K562 (cell line): Measurements from ENCODE around the gene FAM234B. TPM values are rescaled to one million over a fixed set of nuclear protein-coding genes. Genes with fewer than 3 reads are reported as not detected.

Experiments
- ATAC-seq: fragments of 200-7000 bp; cut with Tn5 transposase; 3 replicates; pipeline ENCODE4 v1.9.1; 2020; ENCODE audit warnings: moderate library complexity
- BruUV-seq: library from RNA; stranded (reverse); fragments of 400-500 nt; replicated peaks from 2 replicates; lab custom pipeline; 2021; lab: Mats Ljungman, UMichigan
- CTCF ChIA-PET: fragments of 300-600 bp; formaldehyde crosslinking; extraction: SDS; loops from one replicate; lab custom pipeline; 2021; ENCODE audit warnings: low intra/inter-chr PET ratio; lab: Yijun Ruan, JAX
- POLR2A ChIA-PET: fragments of 300-600, 350-650 bp; sonication (Branson Sonifier 250); formaldehyde crosslinking; extraction: SDS; loops from one replicate; lab custom pipeline; 2021; ENCODE audit warnings: antibody characterized with exemption, inconsistent platforms; lab: Yijun Ruan, JAX
- DNase-seq, 4 experiments: peaks; one replicate each; pipeline versions ENCODE4 v3.0.0 to v3.0.0-alpha.2; 2011 to 2018; ENCODE audit warnings: low spot score in 3 of 4, mixed read lengths in 3 of 4; ENCODE audit errors: extremely low read depth in 1 of 4
- FAIRE-seq: peaks from 2 replicates; lab custom pipeline; 2011; peaks lifted over from hg19 to GRCh38; lab: Jason Lieb, UNC
- H2AFZ ChIP-seq: 2 replicates; pipeline ENCODE4 v1.6.0; 2011; ENCODE audit warnings: low read depth, low read length, control low read depth, inconsistent platforms
- H3K27ac ChIP-seq: fragments of 200-600 bp; 3 replicates; pipeline ENCODE4 v1.8.0; 2011; ENCODE audit warnings: low read depth, mild to moderate bottlenecking, control low read depth, inconsistent platforms, low read length, moderate library complexity, mixed read lengths; ENCODE audit errors: extremely low read depth
- H3K27me3 ChIP-seq, 2 experiments: fragments of 300-600 bp in 1 of 2; 2 replicates in 1 of 2; 3 replicates in 1 of 2; pipeline versions ENCODE4 v1.6.0 to v1.8.0; 2011; ENCODE audit warnings: inconsistent platforms in 2 of 2, low read length in 2 of 2, mild to moderate bottlenecking in 1 of 2, mixed read lengths in 1 of 2, moderate library complexity in 1 of 2; ENCODE audit not compliant: control insufficient read depth in 2 of 2, insufficient read depth in 2 of 2
- H3K36me3 ChIP-seq: fragments of 300-600 bp; 3 replicates; pipeline ENCODE4 v1.8.0; 2011; ENCODE audit warnings: mild to moderate bottlenecking, low read length, inconsistent platforms; ENCODE audit not compliant: control insufficient read depth, insufficient read depth
- H3K4me1 ChIP-seq, 2 experiments: fragments of 200-600 bp in 1 of 2; replicated peaks in 1 of 2; 2 replicates in 1 of 2; 3 replicates in 1 of 2; pipeline versions ENCODE4 v1.5.1 to v1.8.0; 2011; ENCODE audit warnings: inconsistent platforms in 2 of 2, low read length in 2 of 2, mild to moderate bottlenecking in 1 of 2, mixed read lengths in 1 of 2, moderate library complexity in 1 of 2; ENCODE audit not compliant: control insufficient read depth in 2 of 2, insufficient read depth in 2 of 2
- H3K4me2 ChIP-seq: 2 replicates; pipeline ENCODE4 v1.6.1; 2011; ENCODE audit warnings: low read length, control low read depth, inconsistent platforms, mixed read lengths; ENCODE audit not compliant: insufficient read depth
- H3K4me3 ChIP-seq: fragments of 200-600 bp; sonication (generic), shearing (Covaris generic); 2 replicates; pipeline ENCODE4 v1.5.1; 2016; ENCODE audit warnings: control low read depth, inconsistent platforms
- H3K79me2 ChIP-seq: fragments of 200-600 bp; 3 replicates; pipeline ENCODE4 v1.8.0; 2011; ENCODE audit warnings: low read length, inconsistent platforms; ENCODE audit not compliant: control insufficient read depth, insufficient read depth
- H3K9ac ChIP-seq, 2 experiments: 2 replicates each; pipeline versions ENCODE4 v1.6.0 to v1.6.1; 2011; ENCODE audit warnings: low read depth in 2 of 2, low read length in 2 of 2, control low read depth in 1 of 2, inconsistent platforms in 1 of 2, mild to moderate bottlenecking in 1 of 2, mixed read lengths in 1 of 2; ENCODE audit not compliant: insufficient read depth in 1 of 2
- H3K9me1 ChIP-seq: one replicate; pipeline ENCODE4 v1.6.0; 2011; ENCODE audit warnings: inconsistent platforms, mild to moderate bottlenecking, low read length, moderate library complexity; ENCODE audit not compliant: control insufficient read depth, insufficient read depth
- H3K9me3 ChIP-seq: replicated peaks from 2 replicates; pipeline ENCODE4 v1.5.1; 2011; ENCODE audit warnings: low read depth, low read length, inconsistent platforms; ENCODE audit not compliant: control insufficient read depth, insufficient read depth
- H4K20me1 ChIP-seq: replicated peaks from 2 replicates; pipeline ENCODE4 v1.6.1; 2011; ENCODE audit warnings: low read length, inconsistent platforms, mixed read lengths; ENCODE audit not compliant: control insufficient read depth, insufficient read depth
- CBX5 ChIP-seq: IDR thresholded peaks from 2 replicates; pipeline ENCODE4 v1.6.1; 2014; ENCODE audit warnings: low read depth, borderline replicate concordance
- CC2D1A ChIP-seq: fragments of 450-650 bp; IDR thresholded peaks from 2 replicates; pipeline ENCODE4 v1.6.1; 2017; ENCODE audit warnings: mild to moderate bottlenecking
- MEF2D ChIP-seq: conservative IDR thresholded peaks from 2 replicates; pipeline ENCODE4 v1.6.1; 2016; ENCODE audit warnings: low read depth, missing genetic modification characterization, missing compliant biosample characterization
- MTF1 ChIP-seq: fragments of 250-450 bp; sonication (Bioruptor Pico); IDR thresholded peaks from 2 replicates; pipeline ENCODE4 v1.9.0; 2021; ENCODE audit warnings: moderate library complexity, mild to moderate bottlenecking, inconsistent platforms, borderline replicate concordance
- NKRF ChIP-seq: fragments of 450-650 bp; IDR thresholded peaks from 2 replicates; pipeline ENCODE4 v1.6.1; 2016; ENCODE audit warnings: borderline replicate concordance
- NR2C1 ChIP-seq, 2 experiments: fragments of 450-650 bp; IDR thresholded peaks; 2 replicates each; pipeline ENCODE4 v1.6.1; 2017; ENCODE audit warnings: mild to moderate bottlenecking in 2 of 2, antibody characterized with exemption in 1 of 2, inconsistent platforms in 1 of 2, missing compliant biosample characterization in 1 of 2, missing genetic modification characterization in 1 of 2
- TAF15 ChIP-seq: fragments of 200-400 bp; formaldehyde crosslinking; IDR thresholded peaks from 2 replicates; pipeline ENCODE4 v1.6.1; 2017; ENCODE audit warnings: mild to moderate bottlenecking, low read depth, low read length, moderate library complexity
- YY1 ChIP-seq, 3 experiments: IDR thresholded peaks; 2 replicates each; pipeline ENCODE4 v1.6.1; 2011; ENCODE audit warnings: low read length in 2 of 3, mild to moderate bottlenecking in 2 of 3, moderate library complexity in 2 of 3, borderline replicate concordance in 1 of 3, control low read depth in 1 of 3, low read depth in 1 of 3; ENCODE audit not compliant: insufficient read depth in 3 of 3, insufficient replicate concordance in 2 of 3, control insufficient read depth in 1 of 3, insufficient read length in 1 of 3; ENCODE audit errors: extremely low read depth in 1 of 3
- ZBTB33 ChIP-seq: sonication (generic); formaldehyde crosslinking; IDR thresholded peaks from 2 replicates; pipeline ENCODE4 v1.8.1; 2023; ENCODE audit warnings: mild to moderate bottlenecking, missing genetic modification reagents
- ZNF143 ChIP-seq: sonication (generic); formaldehyde crosslinking; IDR thresholded peaks from 2 replicates; pipeline ENCODE4 v1.9.0; 2022; ENCODE audit warnings: mild to moderate bottlenecking, missing genetic modification reagents
- WGBS: fragments of 100-300 bp; shearing (Covaris generic); methylation state at CpG from one replicate; pipeline ENCODE4 v1.1.6; 2016; ENCODE audit warnings: low coverage, mixed read lengths; ENCODE audit not compliant: insufficient coverage; ENCODE audit errors: missing lambda C conversion rate; 5-methylcytosine and 5-hydroxymethylcytosine counted together
- in situ Hi-C: fragments of 300-500 bp; cut with MboI; formaldehyde crosslinking; loops from 4 replicates; pipeline ENCODE4 v1.15.0; 2018; ENCODE audit warnings: inconsistent platforms, mixed read lengths
- intact Hi-C: fragments of 100-400 bp; cut with micrococcal nuclease; formaldehyde crosslinking; loops from 2 replicates; pipeline ENCODE4 v1.14.2; 2022
- polyA plus RNA-seq, 8 experiments: library from polyadenylated mRNA; depleted of rRNA in 4 of 8; stranded (reverse) in 5 of 8; unstranded in 3 of 8; fragments of >200 nt; fragmentation: Nextera tagmentation in 2 of 8; fragmentation: Illumina TruSeq in 1 of 8; extraction: Ambion mirVana in 2 of 8; extraction: Trizol in 1 of 8; gene quantifications; 2 replicates each; pipeline versions ENCODE4 v1.2.1 to v1.2.3, GENCODE V29; 2011 to 2014; ENCODE audit warnings: inconsistent platforms in 1 of 8, missing spikeins in 1 of 8
- total RNA-seq, 7 experiments: library from RNA; depleted of rRNA in 6 of 7; stranded (reverse); fragments of >200 nt in 6 of 7; fragmentation: Illumina TruSeq in 2 of 7; extraction: Trizol in 2 of 7; gene quantifications; 2 replicates each; pipeline versions ENCODE4 v1.2.1 to v1.2.3, GENCODE V29; 2011 to 2021; ENCODE audit warnings: low replicate concordance in 1 of 7
- TF ChIP-seq, protein P1 (sequence below): fragments of 200-800 bp; sonication (Bioruptor generic); IDR thresholded peaks from 2 replicates; pipeline ENCODE4 v1.6.1; 2016; ENCODE audit warnings: missing genetic modification characterization, missing compliant biosample characterization

FAM234B gene
- total and polyA plus RNA-seq, 9 of the 15 experiments (the other 6 are each of a cell fraction or from before 2014, with no cell fraction given) = 1.00 to 4.3 (median 2.0) TPM

GRCh38 chr12:13033476-13033875 is 10.7 kb upstream of the FAM234B start:
- Histone ChIP-seq H3K4me3 (no peak overlapping the region), H3K9ac (no peak overlapping the region), H3K9me3 (no peaks in the 10 kb centered on the region), H3K4me1 (no peaks in the 10 kb centered on the region; a peak in 2 of 5 replicates), H3K79me2 (no peaks in the 10 kb centered on the region), H3K4me2 (no peak overlapping the region), H2AFZ (no peak overlapping the region), H4K20me1 (no peaks in the 10 kb centered on the region), H3K36me3 (no peaks in the 10 kb centered on the region), H3K27me3 (no peaks in the 10 kb centered on the region), H3K27ac (no peak overlapping the region), H3K9me1 (no peaks in the 10 kb centered on the region)
- ChIA-PET POLR2A (interaction anchor here (1.2 kb wide), 1 partner anchor 9 kb away, joined by 4 read pairs; no protein-coding TSS in a partner anchor), CTCF (no interaction called here)
- DNase-seq (no peak), ATAC-seq (no peak), FAIRE-seq (no peak)
- WGBS = 43% methylated on average over 5 of the region's 5 CpGs
- no TSS peak for BruUV-seq
- in situ Hi-C loops (no loop called here), intact Hi-C loops (no loop called here)
- TF ChIP-seq ZBTB33 (no peak), TAF15 (no peak), MTF1 (CRISPR knock-in tag) (no peak), ZNF143 (CRISPR knock-in tag) (no peak), NKRF (no peak), MEF2D (tag) (no peak), YY1 (IDR thresholded peaks at IDR 0.05; ENCODE audit: borderline replicate concordance in 1 of 3, control insufficient read depth in 1 of 3, extremely low read depth in 1 of 3, insufficient read depth in 3 of 3, insufficient read length in 1 of 3, insufficient replicate concordance in 2 of 3, low read depth in 1 of 3, low read length in 2 of 3) (no peak), CBX5 (no peak), CC2D1A (no peak), NR2C1 (IDR thresholded peaks at IDR 0.05) (no peak), NR2C1 (tag; IDR thresholded peaks at IDR 0.05) (no peak)
- TF ChIP-seq, protein P1, sequence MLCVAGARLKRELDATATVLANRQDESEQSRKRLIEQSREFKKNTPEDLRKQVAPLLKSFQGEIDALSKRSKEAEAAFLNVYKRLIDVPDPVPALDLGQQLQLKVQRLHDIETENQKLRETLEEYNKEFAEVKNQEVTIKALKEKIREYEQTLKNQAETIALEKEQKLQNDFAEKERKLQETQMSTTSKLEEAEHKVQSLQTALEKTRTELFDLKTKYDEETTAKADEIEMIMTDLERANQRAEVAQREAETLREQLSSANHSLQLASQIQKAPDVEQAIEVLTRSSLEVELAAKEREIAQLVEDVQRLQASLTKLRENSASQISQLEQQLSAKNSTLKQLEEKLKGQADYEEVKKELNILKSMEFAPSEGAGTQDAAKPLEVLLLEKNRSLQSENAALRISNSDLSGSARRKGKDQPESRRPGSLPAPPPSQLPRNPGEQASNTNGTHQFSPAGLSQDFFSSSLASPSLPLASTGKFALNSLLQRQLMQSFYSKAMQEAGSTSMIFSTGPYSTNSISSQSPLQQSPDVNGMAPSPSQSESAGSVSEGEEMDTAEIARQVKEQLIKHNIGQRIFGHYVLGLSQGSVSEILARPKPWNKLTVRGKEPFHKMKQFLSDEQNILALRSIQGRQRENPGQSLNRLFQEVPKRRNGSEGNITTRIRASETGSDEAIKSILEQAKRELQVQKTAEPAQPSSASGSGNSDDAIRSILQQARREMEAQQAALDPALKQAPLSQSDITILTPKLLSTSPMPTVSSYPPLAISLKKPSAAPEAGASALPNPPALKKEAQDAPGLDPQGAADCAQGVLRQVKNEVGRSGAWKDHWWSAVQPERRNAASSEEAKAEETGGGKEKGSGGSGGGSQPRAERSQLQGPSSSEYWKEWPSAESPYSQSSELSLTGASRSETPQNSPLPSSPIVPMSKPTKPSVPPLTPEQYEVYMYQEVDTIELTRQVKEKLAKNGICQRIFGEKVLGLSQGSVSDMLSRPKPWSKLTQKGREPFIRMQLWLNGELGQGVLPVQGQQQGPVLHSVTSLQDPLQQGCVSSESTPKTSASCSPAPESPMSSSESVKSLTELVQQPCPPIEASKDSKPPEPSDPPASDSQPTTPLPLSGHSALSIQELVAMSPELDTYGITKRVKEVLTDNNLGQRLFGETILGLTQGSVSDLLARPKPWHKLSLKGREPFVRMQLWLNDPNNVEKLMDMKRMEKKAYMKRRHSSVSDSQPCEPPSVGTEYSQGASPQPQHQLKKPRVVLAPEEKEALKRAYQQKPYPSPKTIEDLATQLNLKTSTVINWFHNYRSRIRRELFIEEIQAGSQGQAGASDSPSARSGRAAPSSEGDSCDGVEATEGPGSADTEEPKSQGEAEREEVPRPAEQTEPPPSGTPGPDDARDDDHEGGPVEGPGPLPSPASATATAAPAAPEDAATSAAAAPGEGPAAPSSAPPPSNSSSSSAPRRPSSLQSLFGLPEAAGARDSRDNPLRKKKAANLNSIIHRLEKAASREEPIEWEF (CRISPR knock-in tag) = no peak
